ENCODE data around the gene PDE1A.

Gene PDE1A

GRCh38 chr2:182134201-182134600 is 292.6 kb downstream of the PDE1A start:
- TF ChIP-seq CTCF (IDR thresholded peaks at IDR 0.05) = no peak
- H3K4me1 Mint-ChIP-seq = peaks cover 9% of the 10 kb centered on the region
- H3K27me3 Mint-ChIP-seq (ENCODE audit: low read depth, poor library complexity) = peaks cover 3% of the 10 kb centered on the region
- no peak overlapping the region for H3K4me3 Mint-ChIP-seq
- no peak for DNase-seq
- no peaks in the 10 kb centered on the region for H3K9me3 Mint-ChIP-seq
- H3K27ac Mint-ChIP-seq = no peak overlapping the region
- H3K36me3 Mint-ChIP-seq (ENCODE audit: low read depth) = no peaks in the 10 kb centered on the region

- Mint-ChIP-seq H3K27me3 (ENCODE audit: low read depth, poor library complexity) (no peaks in the 10 kb centered on the region), H3K36me3 (ENCODE audit: low read depth) (no peaks in the 10 kb centered on the region), H3K27ac (no peak overlapping the region), H3K4me3 (no peak overlapping the region), H3K4me1 (peaks cover 14% of the 10 kb centered on the region), H3K9me3 (no peaks in the 10 kb centered on the region)
- TF ChIP-seq CTCF (IDR thresholded peaks at IDR 0.05) = no peak
- DNase-seq = no peak
Observed at GRCh38 chr2:182133195-182133891, 293.5 kb downstream of the PDE1A start.

- no peak for TF ChIP-seq CTCF (IDR thresholded peaks at IDR 0.05)
- no peaks in the 10 kb centered on the region for H3K27me3 Mint-ChIP-seq (ENCODE audit: low read depth, poor library complexity)
- H3K27ac Mint-ChIP-seq = no peak overlapping the region
- H3K36me3 Mint-ChIP-seq (ENCODE audit: low read depth) = no peaks in the 10 kb centered on the region
- no peak for DNase-seq
- no peaks in the 10 kb centered on the region for H3K9me3 Mint-ChIP-seq
- peaks cover 14% of the 10 kb centered on the region for H3K4me1 Mint-ChIP-seq
- no peak overlapping the region for H3K4me3 Mint-ChIP-seq
Observed at GRCh38 chr2:182132605-182133004, 294.2 kb downstream of the PDE1A start.

- peaks cover 14% of the 10 kb centered on the region for H3K4me1 Mint-ChIP-seq
- H3K27me3 Mint-ChIP-seq (ENCODE audit: low read depth, poor library complexity) = no peaks in the 10 kb centered on the region
- H3K4me3 Mint-ChIP-seq = no peak overlapping the region
- TF ChIP-seq CTCF (IDR thresholded peaks at IDR 0.05) = no peak
- H3K36me3 Mint-ChIP-seq (ENCODE audit: low read depth) = no peaks in the 10 kb centered on the region
- H3K27ac Mint-ChIP-seq = no peak overlapping the region
- DNase-seq = no peak
- H3K9me3 Mint-ChIP-seq = peaks cover 9% of the 10 kb centered on the region
Observed at GRCh38 chr2:182128821-182129707, 297.8 kb downstream of the PDE1A start.

- Mint-ChIP-seq H3K4me3 (no peak overlapping the region), H3K4me1 (no peaks in the 10 kb centered on the region), H3K36me3 (ENCODE audit: low read depth) (no peaks in the 10 kb centered on the region), H3K27ac (no peak overlapping the region), H3K9me3 (no peaks in the 10 kb centered on the region), H3K27me3 (ENCODE audit: low read depth, poor library complexity) (no peaks in the 10 kb centered on the region)
- no peak for DNase-seq
- no peak for TF ChIP-seq CTCF (IDR thresholded peaks at IDR 0.05)
Observed at GRCh38 chr2:182117196-182117595, 309.6 kb downstream of the PDE1A start.
